ENCODE results near the gene VTI1B.

Gene VTI1B

DNA sequence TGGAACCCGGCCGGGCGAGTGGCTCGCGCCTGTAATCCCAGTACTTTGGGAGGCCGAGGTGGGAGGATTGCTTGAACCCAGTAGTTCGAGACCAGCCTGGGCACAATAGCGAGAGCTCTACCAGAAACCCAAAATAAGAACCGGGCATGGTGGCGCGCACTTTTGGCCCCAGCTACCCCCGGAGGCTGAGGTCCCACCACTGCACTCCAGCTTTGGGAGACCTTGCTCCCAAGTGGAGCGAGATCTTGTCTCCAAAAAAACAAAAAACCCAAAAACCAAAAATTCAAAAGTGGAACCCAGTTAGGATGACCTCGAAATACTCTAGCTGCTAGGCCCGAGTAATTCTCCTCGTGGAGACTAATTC is 769 bp upstream of the VTI1B start:
- no peak for DNase-seq

DNA sequence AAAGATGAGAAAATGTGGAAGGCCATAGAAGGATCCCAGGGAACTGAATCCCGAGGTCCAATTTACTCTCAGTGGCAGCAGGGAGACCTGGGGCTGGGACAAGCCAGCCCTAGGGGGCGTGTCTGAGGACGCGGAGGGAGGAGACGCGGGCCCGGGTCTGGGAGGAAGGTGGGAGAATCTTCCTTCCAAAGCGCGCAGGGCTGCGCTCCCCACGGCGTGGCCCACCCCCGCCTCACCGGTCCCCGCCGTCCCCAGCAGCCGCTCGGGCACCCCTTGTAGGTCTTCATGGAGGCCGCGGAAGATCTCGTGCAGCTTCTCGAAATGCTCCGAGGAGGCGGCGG is 323 bp downstream of the VTI1B start:
- DNase-seq = peak; percentile 24

DNA sequence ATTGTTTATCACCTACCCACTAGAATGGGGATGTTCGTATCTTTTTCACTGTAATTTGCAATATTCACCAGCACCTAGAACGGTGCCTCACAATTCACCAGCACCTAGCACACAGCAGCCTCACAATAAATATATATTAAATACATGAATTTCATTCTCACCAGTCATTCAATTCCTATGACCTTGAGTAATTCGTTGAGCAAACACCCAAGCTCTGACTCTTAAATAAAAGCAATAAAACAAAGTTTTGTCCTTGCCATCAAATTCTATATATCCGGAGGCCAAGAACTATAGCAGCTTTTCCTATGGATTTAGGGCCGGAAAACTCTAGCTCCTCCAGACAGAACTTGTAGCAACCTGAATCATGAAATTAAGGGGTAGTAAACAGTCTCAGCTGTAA is 981 bp downstream of the VTI1B start:
- no peak for DNase-seq

DNA sequence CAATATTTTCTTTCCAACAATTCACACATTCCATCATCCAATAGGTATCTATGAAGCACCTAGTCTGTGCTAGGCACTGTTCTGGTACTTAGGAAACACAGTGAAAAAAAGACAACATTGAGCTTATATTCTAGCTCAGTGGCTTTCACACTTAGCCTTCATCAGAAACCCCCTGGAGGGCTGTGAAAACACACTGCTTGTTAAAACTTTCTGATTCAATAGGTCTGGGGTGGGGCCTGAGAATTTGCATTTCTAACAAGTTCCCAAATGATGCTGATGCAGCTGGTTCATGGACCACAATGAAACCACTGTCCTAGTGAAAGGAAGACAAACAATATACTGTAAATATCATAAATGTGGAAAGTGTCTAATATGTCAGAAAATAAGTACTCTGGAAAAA is 5.9 kb downstream of the VTI1B start:
- DNase-seq = peak; percentile 31

DNA sequence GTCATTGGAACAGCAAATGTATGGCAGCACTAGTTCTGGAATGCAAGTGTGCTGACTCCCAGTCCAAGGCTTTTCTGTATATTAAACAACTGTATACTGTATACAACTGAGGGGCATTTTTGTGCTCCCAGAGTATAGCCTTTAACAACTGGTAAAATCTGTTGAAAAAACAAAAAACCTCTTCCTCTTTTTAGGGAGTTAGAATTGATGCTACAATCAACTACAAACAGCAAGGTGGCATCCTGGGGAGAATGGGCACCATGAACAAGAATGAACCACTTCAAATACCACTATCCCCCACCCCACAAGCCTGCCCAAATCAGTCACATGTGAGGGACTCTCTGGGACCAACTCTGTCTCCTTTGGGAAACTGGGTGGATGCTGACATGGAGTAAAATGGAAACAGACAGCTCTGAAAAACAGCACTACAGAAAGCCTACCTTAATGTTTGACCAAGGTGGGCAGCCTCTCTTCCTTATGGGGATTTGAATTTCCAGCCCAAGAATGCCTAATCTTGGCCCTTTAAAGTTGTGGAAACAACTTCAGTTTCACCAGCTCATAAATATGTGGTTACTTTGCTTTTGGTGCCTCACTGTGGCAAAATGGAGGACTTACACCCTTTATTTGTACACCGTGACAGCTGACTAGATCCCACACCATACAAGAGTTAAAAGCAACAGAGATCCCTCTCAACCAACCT is 7.5 kb downstream of the VTI1B start:
- no peak for DNase-seq

DNA sequence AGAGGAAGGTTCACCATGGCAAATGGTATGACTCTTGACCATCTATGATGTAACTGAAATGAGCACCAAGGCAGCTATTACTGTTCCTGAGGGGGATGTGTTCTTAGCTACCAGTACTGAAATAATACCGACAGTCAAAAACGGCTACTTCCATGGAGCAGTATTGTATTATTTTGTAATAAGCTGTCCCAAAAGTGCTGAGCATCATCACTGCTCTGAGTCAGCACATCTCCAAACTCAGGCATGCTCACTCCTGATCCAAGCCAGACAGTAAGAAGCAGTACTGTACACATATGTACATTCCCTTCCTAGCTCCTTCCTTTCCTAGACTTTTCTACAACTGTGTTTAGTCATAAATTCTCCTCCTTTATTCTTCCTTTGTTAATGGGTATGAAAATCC is 8.6 kb downstream of the VTI1B start:
- DNase-seq = no peak

DNA sequence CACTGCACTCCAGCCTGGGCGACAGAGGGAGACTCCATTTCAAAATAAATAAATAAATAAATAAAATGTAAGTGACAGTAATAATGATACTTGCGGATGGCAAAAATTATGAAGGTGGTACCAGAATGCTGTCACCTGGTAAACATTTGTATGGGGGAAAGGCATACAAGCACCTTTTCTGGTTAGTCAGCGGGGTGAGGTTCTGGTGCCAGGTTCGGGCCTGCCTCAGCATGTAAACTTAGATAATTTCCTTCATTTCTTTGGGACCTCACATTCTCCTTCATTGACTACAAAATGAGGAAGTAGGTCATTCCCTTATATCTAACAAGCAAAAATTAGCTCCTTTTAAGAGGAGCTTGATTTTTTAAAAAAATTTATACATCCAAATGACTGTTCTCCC is 10.8 kb downstream of the VTI1B start:
- no peak for DNase-seq

- no peak for DNase-seq
Measured at GRCh38 chr14:67653651-67654280, 20.7 kb downstream of the VTI1B start.

GRCh38 chr14:67652189-67652588 is 22.2 kb downstream of the VTI1B start:
- no peak for DNase-seq

DNA sequence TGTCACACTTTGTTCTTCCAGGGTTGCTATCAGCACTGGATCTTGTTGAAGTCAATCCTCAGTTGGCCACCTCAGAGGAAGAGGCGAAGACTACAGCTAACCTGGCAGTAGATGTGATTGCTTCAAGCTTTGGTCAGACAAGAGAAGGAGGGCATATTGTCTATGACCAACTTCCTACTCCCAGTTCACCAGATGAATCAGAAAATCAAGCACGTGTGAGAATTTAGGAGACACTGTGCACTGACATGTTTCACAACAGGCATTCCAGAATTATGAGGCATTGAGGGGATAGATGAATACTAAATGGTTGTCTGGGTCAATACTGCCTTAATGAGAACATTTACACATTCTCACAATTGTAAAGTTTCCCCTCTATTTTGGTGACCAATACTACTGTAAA is 23.7 kb downstream of the VTI1B start:
- no peak for DNase-seq

- DNase-seq = no peak
Measured at GRCh38 chr14:67650151-67650550, 24.3 kb downstream of the VTI1B start.

- no peak for DNase-seq
Measured at GRCh38 chr14:67646131-67646530, 28.3 kb downstream of the VTI1B start.

DNA sequence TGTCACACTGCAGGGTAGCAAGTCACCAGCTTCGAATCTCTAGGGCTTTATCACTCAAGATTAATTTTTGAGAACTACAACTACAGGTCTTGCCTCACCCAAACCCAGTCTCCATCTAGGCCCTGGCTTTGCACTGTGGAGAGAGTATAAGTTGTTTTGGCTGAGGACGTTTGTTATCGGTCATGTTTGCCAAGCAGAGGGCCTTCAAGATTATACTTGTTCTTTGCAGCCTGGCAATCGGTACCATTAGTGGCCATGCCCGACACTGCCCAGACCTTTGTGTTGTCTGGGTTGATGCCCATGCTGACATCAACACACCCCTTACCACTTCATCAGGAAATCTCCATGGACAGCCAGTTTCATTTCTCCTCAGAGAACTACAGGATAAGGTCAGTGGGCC is 29.0 kb downstream of the VTI1B start:
- DNase-seq = no peak

DNA sequence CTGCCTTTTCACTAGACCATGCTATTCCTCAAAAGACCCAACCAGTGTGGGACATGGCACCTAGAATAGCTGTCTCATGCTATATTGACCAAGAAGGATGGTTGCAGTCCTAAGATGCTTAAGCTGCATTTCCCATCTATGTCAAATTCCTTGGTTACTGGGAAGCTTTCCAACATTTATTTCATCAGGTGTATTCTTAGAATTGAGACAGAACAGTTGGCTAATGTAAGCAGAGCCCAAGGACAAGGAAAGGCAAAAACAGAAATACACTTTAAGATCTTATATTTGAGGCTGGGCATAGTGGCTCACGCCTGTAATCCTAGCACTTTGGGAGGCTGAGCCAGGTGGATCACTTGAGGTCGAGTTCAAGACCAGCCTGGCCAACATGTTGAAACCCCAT is 30.0 kb downstream of the VTI1B start:
- DNase-seq = no peak

- no peak for DNase-seq
Measured at GRCh38 chr14:67643713-67644112, 30.7 kb downstream of the VTI1B start.

DNA sequence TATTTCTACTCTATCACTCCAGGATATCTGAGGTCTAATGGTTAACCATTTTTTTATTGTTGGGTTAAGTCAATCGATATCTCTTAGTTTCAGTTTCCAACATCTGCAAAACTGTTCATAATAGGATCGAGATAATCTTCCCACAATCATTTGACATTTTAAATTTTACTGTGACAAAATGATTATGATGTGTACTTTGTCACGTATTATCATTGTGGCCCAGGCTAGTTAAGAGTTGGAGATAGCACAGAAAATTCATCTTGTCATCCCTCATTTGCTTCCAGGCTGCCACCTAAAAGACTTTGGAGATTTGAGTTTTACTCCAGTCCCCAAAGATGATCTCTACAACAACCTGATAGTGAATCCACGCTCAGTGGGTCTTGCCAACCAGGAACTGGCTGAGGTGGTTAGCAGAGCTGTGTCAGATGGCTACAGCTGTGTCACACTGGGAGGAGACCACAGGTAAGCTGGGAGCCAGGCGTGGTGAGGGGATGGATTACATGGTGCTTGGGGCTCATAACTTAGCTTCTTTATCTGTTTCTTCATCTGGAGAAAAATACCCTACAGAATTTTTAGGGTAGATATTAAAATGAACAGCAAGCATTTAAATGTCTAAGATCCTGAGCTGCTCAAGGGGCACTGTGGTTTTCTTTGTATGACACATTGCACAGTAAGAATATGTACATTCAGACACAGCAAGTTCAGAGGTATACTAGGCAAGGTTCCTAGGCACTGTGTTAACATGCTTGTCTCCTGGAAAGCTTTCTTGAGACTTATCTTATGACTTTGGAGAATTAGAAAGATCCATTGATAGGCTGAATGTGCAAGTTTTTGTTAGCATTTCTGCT is 32.3 kb downstream of the VTI1B start:
- DNase-seq = no peak

DNA sequence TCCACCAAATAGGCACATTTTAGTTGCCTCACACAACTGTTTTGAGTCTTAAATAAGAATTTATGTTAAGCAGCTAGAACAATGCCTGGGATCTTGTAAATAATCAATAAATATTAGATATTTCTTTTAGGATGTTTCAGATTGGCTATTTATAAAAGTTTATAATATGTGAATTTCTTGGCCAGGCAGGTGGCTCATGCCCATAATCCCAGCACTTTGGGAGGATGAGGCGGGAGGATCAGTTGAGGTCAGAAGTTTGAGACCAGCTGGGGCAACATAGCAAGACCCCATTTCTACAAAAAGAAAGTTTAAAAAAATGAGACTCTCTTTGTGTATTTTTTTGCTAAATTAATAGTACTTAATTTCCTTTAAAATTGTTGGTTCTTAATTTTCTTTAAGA is 33.0 kb downstream of the VTI1B start:
- DNase-seq = no peak

GRCh38 chr14:67638642-67639041 is 35.8 kb downstream of the VTI1B start:
- DNase-seq = no peak

DNA sequence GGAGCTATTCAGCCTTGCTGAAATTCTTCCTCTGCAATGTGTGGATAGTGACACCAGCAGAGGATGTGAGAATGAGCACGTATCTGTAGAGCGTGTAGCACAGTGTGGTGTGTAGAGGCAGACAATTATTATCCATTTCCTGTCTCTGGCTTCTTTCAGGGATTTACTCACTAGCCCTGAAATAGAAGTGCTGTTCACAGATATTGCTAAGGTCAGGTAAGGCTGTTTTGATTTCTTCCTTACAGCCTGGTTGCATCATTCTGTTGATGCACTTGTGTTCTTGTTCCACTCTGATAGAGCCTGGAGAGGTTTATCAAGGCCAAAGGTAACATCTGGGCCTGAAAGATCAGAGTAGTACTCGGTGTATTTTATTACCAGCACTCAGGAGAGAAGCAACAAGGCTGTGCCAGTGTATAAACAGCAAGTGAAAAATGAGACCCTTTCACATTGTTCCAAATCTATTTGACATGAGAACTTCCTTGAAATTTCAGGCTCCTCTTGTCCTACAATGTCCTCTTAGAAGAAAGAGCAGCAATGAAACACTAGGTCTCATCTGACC is 38.0 kb downstream of the VTI1B start:
- no peak for DNase-seq

DNA sequence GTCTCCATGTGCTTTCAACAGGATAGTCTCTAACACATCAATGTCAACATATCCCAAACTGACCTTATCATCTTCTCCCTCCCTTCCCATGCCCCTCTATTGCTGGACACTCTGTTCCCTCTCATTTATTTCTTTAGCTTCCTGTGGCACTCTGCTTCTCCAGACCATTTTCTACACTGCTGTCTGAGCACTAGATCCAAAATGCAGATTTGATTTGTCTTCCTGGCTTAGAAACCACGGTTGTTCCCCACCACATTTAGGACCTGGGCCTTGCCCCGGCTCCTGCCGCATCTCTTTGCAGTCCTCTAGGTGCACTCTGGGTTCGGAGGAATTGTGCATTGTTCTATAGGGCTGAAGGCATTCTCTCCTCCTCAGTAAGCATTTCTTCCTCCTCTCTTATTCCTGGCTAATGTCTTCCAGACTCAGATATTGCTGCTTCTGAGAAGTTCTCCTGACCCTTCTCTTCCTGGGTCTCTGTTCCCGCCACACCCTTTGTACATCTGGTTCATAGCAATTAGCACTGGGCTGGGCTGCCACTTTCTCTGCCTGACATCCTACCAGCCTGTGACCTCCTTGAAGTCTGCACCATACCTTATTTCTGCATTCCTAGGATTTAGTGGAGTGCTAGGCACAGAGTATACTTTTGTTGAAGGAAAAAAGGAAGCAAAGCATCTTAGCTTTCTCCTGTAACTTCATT is 40.8 kb downstream of the VTI1B start:
- no peak for DNase-seq

GRCh38 chr14:67630938-67631337 is 43.5 kb downstream of the VTI1B start:
- no peak for DNase-seq

DNA sequence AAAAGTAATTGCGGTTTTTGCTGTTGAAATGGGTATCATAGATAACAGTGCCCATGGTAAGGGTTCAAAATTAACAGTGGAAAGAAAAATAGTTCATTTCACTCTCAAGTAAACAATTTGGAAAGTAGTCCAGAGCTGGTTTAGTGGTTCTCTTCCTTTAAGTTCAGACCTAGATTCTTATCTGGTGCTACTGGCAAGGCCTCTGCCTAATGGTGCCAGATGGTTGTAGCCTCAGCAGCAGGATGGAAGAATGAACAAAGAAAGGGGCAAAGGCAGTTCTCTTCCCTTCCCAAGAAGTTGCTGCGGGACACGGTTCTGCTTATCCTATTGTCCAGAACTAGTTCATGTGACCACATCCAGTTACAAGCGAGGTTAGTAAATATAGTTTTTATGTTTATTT is 44.2 kb downstream of the VTI1B start:
- no peak for DNase-seq

GRCh38 chr14:67627519-67627918 is 46.9 kb downstream of the VTI1B start:
- DNase-seq = no peak
